Mesenchymal stem cell (in vitro differentiated cells and primary cell): ENCODE results near the gene DIRAS1.

ENCODE experiments used
- DNase-seq: peaks from one replicate; pipeline ENCODE4 v3.0.0-alpha.2; 2013
- H2AFZ ChIP-seq: one replicate; pipeline ENCODE4 v1.6.1; 2013; ENCODE audit warnings: low read depth, mild to moderate bottlenecking, control low read depth, inconsistent platforms, low read length, moderate library complexity
- H2AK5ac ChIP-seq: 2 replicates; pipeline ENCODE4 v1.6.1; 2013; ENCODE audit warnings: low read length, moderate library complexity, mild to moderate bottlenecking, inconsistent platforms; ENCODE audit not compliant: severe bottlenecking
- H2BK120ac ChIP-seq: one replicate; pipeline ENCODE4 v1.6.1; 2013; ENCODE audit warnings: low read depth, mild to moderate bottlenecking, inconsistent platforms, low read length, moderate library complexity
- H2BK12ac ChIP-seq, 2 experiments: one replicate each; pipeline ENCODE4 v1.6.1; 2013; ENCODE audit warnings: inconsistent platforms in 2 of 2, low read length in 2 of 2, mild to moderate bottlenecking in 2 of 2, moderate library complexity in 2 of 2, control low read depth in 1 of 2
- H2BK15ac ChIP-seq: one replicate; pipeline ENCODE4 v1.6.1; 2013; ENCODE audit warnings: mild to moderate bottlenecking, low read depth, inconsistent platforms; ENCODE audit not compliant: poor library complexity, severe bottlenecking
- H2BK5ac ChIP-seq: 2 replicates; pipeline ENCODE4 v1.6.1; 2013; ENCODE audit warnings: low read depth, mild to moderate bottlenecking, low read length, control low read depth, inconsistent platforms; ENCODE audit not compliant: poor library complexity, severe bottlenecking
- H3K14ac ChIP-seq, 2 experiments: one replicate each; pipeline ENCODE4 v1.6.1; 2013; ENCODE audit warnings: inconsistent platforms in 2 of 2, low read length in 2 of 2, control low read depth in 1 of 2, mild to moderate bottlenecking in 1 of 2, moderate library complexity in 1 of 2
- H3K18ac ChIP-seq, 2 experiments: one replicate each; pipeline ENCODE4 v1.6.1; 2013; ENCODE audit warnings: inconsistent platforms in 2 of 2, low read length in 2 of 2, control low read depth in 1 of 2, low read depth in 1 of 2, mild to moderate bottlenecking in 1 of 2
- H3K23ac ChIP-seq, 2 experiments: one replicate each; pipeline ENCODE4 v1.6.1; 2013; ENCODE audit warnings: inconsistent platforms in 2 of 2, low read length in 2 of 2, mild to moderate bottlenecking in 2 of 2, moderate library complexity in 2 of 2, control low read depth in 1 of 2
- H3K27ac ChIP-seq: 2 replicates; pipeline ENCODE4 v1.5.1; 2013; ENCODE audit warnings: mild to moderate bottlenecking, moderate library complexity, low read length, control low read depth, inconsistent platforms; ENCODE audit not compliant: poor library complexity, severe bottlenecking
- H3K27me3 ChIP-seq, 2 experiments: 2 replicates each; pipeline versions ENCODE4 v1.6.1 to v1.7.0; 2013; ENCODE audit warnings: low read length in 2 of 2, mild to moderate bottlenecking in 2 of 2, moderate library complexity in 2 of 2, control low read depth in 1 of 2, inconsistent platforms in 1 of 2; ENCODE audit not compliant: control insufficient read depth in 1 of 2, insufficient read depth in 1 of 2
- H3K36me3 ChIP-seq, 2 experiments: 2 replicates each; pipeline versions ENCODE4 v1.6.1 to v1.7.0; 2013; ENCODE audit warnings: low read length in 2 of 2, control low read depth in 1 of 2, inconsistent platforms in 1 of 2, low read depth in 1 of 2, mild to moderate bottlenecking in 1 of 2; ENCODE audit not compliant: insufficient read depth in 2 of 2, control insufficient read depth in 1 of 2
- H3K4ac ChIP-seq, 2 experiments: one replicate each; pipeline ENCODE4 v1.6.1; 2013; ENCODE audit warnings: inconsistent platforms in 2 of 2, low read length in 2 of 2, mild to moderate bottlenecking in 2 of 2, moderate library complexity in 2 of 2, control low read depth in 1 of 2, low read depth in 1 of 2
- H3K4me1 ChIP-seq: 2 replicates; pipeline ENCODE4 v1.6.1; 2013; ENCODE audit warnings: low read depth, low read length, control low read depth; ENCODE audit not compliant: control insufficient read depth, insufficient read depth
- H3K4me2 ChIP-seq: 2 replicates; pipeline ENCODE4 v1.6.1; 2013; ENCODE audit warnings: low read length, mild to moderate bottlenecking, inconsistent platforms; ENCODE audit not compliant: poor library complexity, severe bottlenecking
- H3K4me3 ChIP-seq, 2 experiments: 2 replicates each; pipeline versions ENCODE4 v1.5.1 to v1.7.0; 2013; ENCODE audit warnings: low read length in 2 of 2, mild to moderate bottlenecking in 2 of 2, control low read depth in 1 of 2, low read depth in 1 of 2; ENCODE audit not compliant: insufficient read depth in 1 of 2
- H3K79me1 ChIP-seq: replicated peaks from 2 replicates; pipeline ENCODE4 v1.6.1; 2013; ENCODE audit warnings: mild to moderate bottlenecking, control low read depth, low read length, inconsistent platforms; ENCODE audit not compliant: poor library complexity, severe bottlenecking
- H3K9ac ChIP-seq: 2 replicates; pipeline ENCODE4 v1.7.0; 2013; ENCODE audit warnings: mild to moderate bottlenecking, low read length, moderate library complexity
- H3K9me3 ChIP-seq: 2 replicates; pipeline ENCODE4 v1.7.0; 2013; ENCODE audit warnings: mild to moderate bottlenecking, low read length; ENCODE audit not compliant: control insufficient read depth
- H4K8ac ChIP-seq: one replicate; pipeline ENCODE4 v1.6.1; 2013; ENCODE audit warnings: inconsistent platforms, mild to moderate bottlenecking, low read length, moderate library complexity
- H4K91ac ChIP-seq: one replicate; pipeline ENCODE4 v1.6.1; 2013; ENCODE audit warnings: mild to moderate bottlenecking, low read length, inconsistent platforms
- WGBS: methylation state at CpG from one replicate; pipeline ENCODE4 v1.1.7; 2013; ENCODE audit warnings: mixed read lengths; 5-methylcytosine and 5-hydroxymethylcytosine counted together

The DIRAS1 gene

GRCh38 chr19:2764945-2765344 is 43.8 kb upstream of the DIRAS1 start:
- no peak overlapping the region for H3K14ac ChIP-seq
- H3K4me1 ChIP-seq = no peaks in the 10 kb centered on the region
- H2AK5ac ChIP-seq = no peak overlapping the region
- H2BK15ac ChIP-seq = no peak overlapping the region
- no peak overlapping the region for H2BK12ac ChIP-seq
- WGBS = 97% methylated on average over 21 of the region's 21 CpGs
- H3K23ac ChIP-seq = no peak overlapping the region
- no peak overlapping the region for H2AFZ ChIP-seq
- no peak overlapping the region for H4K91ac ChIP-seq
- no peak overlapping the region for H3K27ac ChIP-seq
- H3K36me3 ChIP-seq = peaks cover 70 to 94% of the 10 kb centered on the region in 2 experiments
- no peak overlapping the region for H3K4me2 ChIP-seq
- peaks cover 72% of the 10 kb centered on the region for H3K79me1 ChIP-seq
- no peaks in the 10 kb centered on the region for H3K27me3 ChIP-seq
- no peak overlapping the region for H3K4me3 ChIP-seq
- H3K18ac ChIP-seq = no peak overlapping the region
- no peak overlapping the region for H3K9ac ChIP-seq
- H4K8ac ChIP-seq = no peak overlapping the region
- H3K4ac ChIP-seq = no peak overlapping the region
- H2BK120ac ChIP-seq = no peak overlapping the region
- no peak overlapping the region for H2BK5ac ChIP-seq
- DNase-seq = no peak
- no peaks in the 10 kb centered on the region for H3K9me3 ChIP-seq

- H2AFZ ChIP-seq = no peak overlapping the region
- H3K9ac ChIP-seq = no peak overlapping the region
- no peak overlapping the region for H4K91ac ChIP-seq
- no peak overlapping the region for H2BK15ac ChIP-seq
- H3K14ac ChIP-seq = no peak overlapping the region
- no peak overlapping the region for H2BK5ac ChIP-seq
- H3K4me2 ChIP-seq = no peak overlapping the region
- no peak overlapping the region for H2BK120ac ChIP-seq
- no peak overlapping the region for H3K27ac ChIP-seq
- H3K9me3 ChIP-seq = no peaks in the 10 kb centered on the region
- WGBS = over 99% methylated on average over 11 of the region's 12 CpGs
- H4K8ac ChIP-seq = no peak overlapping the region
- H3K18ac ChIP-seq = no peak overlapping the region
- no peak for DNase-seq
- H3K36me3 ChIP-seq = peaks cover 79 to 94% of the 10 kb centered on the region in 2 experiments
- peaks cover 70% of the 10 kb centered on the region for H3K79me1 ChIP-seq
- no peaks in the 10 kb centered on the region for H3K27me3 ChIP-seq
- no peak overlapping the region for H3K4me3 ChIP-seq
- H3K4ac ChIP-seq = no peak overlapping the region
- no peak overlapping the region for H3K23ac ChIP-seq
- no peaks in the 10 kb centered on the region for H3K4me1 ChIP-seq
- H2AK5ac ChIP-seq = no peak overlapping the region
- H2BK12ac ChIP-seq = no peak overlapping the region
Observed at GRCh38 chr19:2763687-2764086, 42.5 kb upstream of the DIRAS1 start.

GRCh38 chr19:2762783-2763496 is 41.8 kb upstream of the DIRAS1 start:
- H3K36me3 ChIP-seq = peaks cover 79 to 94% of the 10 kb centered on the region in 2 experiments
- no peak overlapping the region for H2BK15ac ChIP-seq
- no peak overlapping the region for H3K14ac ChIP-seq
- no peak for DNase-seq
- H2BK5ac ChIP-seq = no peak overlapping the region
- no peak overlapping the region for H2BK120ac ChIP-seq
- 98% methylated on average over 23 of the region's 23 CpGs for WGBS
- no peaks in the 10 kb centered on the region for H3K27me3 ChIP-seq
- H3K79me1 ChIP-seq = peaks cover 65% of the 10 kb centered on the region
- H3K4me3 ChIP-seq = no peak overlapping the region
- no peak overlapping the region for H3K23ac ChIP-seq
- no peak overlapping the region for H2AK5ac ChIP-seq
- no peak overlapping the region for H3K18ac ChIP-seq
- H3K27ac ChIP-seq = no peak overlapping the region
- H2AFZ ChIP-seq = no peak overlapping the region
- H3K4me2 ChIP-seq = no peak overlapping the region
- no peaks in the 10 kb centered on the region for H3K9me3 ChIP-seq
- H4K91ac ChIP-seq = no peak overlapping the region
- no peak overlapping the region for H2BK12ac ChIP-seq
- H4K8ac ChIP-seq = peak overlapping the region; percentile 2
- no peaks in the 10 kb centered on the region for H3K4me1 ChIP-seq
- H3K4ac ChIP-seq = no peak overlapping the region
- no peak overlapping the region for H3K9ac ChIP-seq

GRCh38 chr19:2761876-2762782 is 41.0 kb upstream of the DIRAS1 start:
- Histone ChIP-seq H2BK5ac (no peak overlapping the region), H3K4ac (no peak overlapping the region), H3K4me2 (no peak overlapping the region), H4K8ac (no peak overlapping the region), H2AFZ (no peak overlapping the region), H3K4me3 (peak overlapping the region in 1 of 2 experiments; percentile 7), H3K79me1 (peaks cover 65% of the 10 kb centered on the region), H2BK12ac (no peak overlapping the region), H3K9ac (no peak overlapping the region), H3K14ac (no peak overlapping the region), H2BK15ac (no peak overlapping the region), H3K27me3 (no peaks in the 10 kb centered on the region), H4K91ac (no peak overlapping the region), H2BK120ac (no peak overlapping the region), H3K27ac (no peak overlapping the region), H2AK5ac (no peak overlapping the region), H3K36me3 (peaks cover 82 to 94% of the 10 kb centered on the region in 2 experiments), H3K23ac (no peak overlapping the region), H3K4me1 (no peaks in the 10 kb centered on the region), H3K9me3 (no peaks in the 10 kb centered on the region), H3K18ac (no peak overlapping the region)
- WGBS = 94% methylated on average over 43 of the region's 43 CpGs
- DNase-seq = no peak
